ENCODE results near the gene CDK19.
"Not testable (repeated sequence)": the region's sequence is repeated elsewhere in the genome, so short reads cannot be mapped to it uniquely, and the experiment has no call there.

CDK19 gene

GRCh38 chr6:110620065-110620464, 195.2 kb downstream of the CDK19 start:
- DNase-seq (ENCODE audit: low read depth): no peak

DNA sequence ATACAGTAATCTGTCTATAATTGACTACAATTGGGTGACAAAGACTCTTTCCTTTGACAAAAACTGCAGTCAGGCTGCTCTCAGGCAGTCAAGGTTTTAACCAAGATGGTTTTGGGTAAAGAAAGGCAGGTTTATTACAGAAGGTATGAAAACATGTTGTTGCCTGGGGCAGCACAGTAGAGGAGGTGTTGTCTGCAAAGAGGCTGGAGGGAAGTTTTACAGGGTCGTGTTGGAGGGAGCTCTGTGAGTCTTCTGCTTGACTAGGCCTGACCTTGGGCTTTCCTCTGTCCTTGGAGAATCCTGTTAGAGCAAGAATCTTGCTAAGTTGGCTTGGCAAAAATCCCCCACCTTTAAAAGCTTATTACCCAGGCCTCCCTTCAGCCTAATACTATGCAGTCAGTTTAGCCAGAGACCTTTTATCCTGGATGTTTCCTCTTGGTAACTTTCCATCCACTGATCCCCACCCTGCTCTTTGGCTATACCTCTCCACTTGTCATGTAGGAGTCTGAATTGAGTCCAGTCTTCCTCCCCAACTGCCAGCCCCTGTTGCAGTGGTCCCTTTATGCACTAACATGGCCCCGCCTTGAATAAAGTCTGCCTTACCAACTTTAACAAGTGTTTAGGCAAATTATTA, 195.9 kb downstream of the CDK19 start:
- DNase-seq (ENCODE audit: low read depth): no peak

DNA sequence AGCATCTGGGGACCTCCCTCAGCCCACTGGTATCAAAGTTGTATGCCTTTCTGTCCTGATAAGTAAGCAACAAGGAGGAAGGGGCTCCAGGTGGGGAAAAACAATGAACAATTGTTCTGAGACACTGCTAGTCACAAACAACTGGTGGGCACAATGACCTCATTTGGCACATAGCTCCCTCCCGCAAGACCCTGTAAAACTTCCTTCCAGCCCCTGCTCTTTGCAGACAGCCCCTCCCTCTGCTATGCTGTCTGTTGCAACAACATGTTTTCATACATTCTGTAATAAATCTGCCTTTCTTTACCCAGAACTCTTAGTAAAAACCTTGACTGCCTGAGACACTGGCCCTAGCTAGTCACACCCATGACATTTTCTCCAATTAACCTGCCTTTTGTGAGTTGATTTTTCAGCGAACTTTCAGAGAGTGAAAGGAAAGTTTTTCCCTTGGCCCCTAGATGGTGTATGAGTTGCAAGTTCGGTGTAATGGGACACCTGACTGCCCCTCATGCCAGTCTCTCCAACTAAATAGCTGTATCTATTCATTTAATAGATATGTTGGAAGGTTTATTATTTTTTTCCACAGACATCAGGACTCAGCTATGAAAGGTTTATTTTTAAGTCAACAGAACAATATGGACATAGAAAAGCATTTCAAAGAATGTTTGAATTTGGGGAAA, 196.5 kb downstream of the CDK19 start:
- DNase-seq (ENCODE audit: low read depth): peak; percentile 16

- DNase-seq (ENCODE audit: low read depth): no peak
These were observed 198.2 kb downstream of the CDK19 start for GRCh38 chr6:110617057-110617456.

DNA sequence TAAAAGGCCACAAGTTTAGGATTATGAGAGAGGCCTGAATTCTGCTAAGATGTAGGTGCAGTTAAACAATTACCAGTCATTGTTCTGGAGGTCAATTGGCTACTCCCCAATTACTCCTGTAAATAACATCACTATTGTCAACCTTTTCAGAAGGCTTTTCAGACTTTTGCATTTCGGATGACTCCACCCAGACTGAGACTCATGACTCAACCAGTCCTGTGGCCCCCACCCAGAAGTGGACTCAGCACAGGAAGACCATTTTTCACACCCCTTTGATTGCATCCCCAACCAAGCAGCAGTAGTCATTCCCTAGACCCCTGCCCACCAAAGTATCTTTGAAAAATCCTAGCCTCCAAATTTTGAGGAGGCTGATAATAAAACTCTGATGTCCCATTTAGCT, 199.5 kb downstream of the CDK19 start:
- DNase-seq (ENCODE audit: low read depth): no peak

- no peak for DNase-seq (ENCODE audit: low read depth)
These were observed 200.7 kb downstream of the CDK19 start for GRCh38 chr6:110614586-110614985.

DNA sequence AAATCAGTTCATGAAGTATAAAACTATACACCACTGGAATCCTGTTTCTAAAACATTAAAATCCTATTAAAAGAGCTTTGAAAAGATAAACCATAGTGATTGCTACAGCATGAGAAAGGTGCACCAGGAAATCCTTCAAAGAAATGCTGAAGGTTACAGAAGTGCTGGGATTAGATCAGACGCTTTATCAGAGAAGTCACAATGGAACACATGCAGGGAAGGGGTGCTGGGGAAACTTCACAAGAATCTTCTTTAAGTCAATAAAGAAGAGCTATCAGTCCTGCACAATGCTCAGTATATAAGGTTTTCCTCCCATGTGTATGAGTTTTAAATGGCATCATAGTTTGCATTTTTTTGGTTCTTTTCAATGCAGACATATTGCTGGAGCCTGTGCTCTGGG, 201.2 kb downstream of the CDK19 start:
- DNase-seq (ENCODE audit: low read depth): no peak

DNA sequence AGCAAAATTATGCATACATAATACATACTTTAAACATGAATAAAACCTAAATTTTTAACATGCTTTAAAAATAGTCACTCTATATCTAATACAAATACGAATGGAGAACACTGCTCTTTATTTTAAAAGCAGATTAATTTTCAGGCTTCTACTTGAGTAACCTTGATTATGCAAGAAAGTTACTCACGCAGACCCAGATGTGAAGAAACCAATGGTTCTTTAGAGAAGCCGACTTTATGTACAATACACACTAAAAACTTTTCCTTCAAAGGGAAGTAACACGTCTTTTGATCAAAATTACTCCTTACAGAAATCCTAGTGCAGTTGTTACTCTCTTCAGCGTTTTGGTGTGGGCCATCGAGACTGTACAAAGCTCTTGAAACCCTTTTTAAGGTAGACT, 201.9 kb downstream of the CDK19 start:
- DNase-seq (ENCODE audit: low read depth): no peak

DNA sequence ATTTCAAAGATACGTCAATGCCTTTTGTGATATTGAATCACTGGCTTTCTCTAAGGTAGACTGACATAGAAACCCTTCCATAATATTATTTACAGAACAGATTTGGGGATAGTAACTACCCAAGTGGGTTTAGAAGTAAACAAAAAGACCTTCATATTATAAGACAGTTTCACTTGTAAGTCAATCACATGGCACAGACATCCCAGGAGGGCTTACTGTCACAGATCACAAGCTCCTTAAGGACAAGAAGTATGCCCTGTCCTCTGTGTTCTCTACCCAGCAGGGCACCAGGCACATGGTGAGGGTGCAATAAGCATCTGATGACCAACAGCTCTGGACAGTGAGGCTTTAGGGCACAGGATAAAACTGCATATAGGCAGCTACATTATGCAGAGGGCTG, 203.0 kb downstream of the CDK19 start:
- no peak for DNase-seq (ENCODE audit: low read depth)

- no peak for DNase-seq (ENCODE audit: low read depth)
These were observed 206.2 kb downstream of the CDK19 start for GRCh38 chr6:110609101-110609500.

DNA sequence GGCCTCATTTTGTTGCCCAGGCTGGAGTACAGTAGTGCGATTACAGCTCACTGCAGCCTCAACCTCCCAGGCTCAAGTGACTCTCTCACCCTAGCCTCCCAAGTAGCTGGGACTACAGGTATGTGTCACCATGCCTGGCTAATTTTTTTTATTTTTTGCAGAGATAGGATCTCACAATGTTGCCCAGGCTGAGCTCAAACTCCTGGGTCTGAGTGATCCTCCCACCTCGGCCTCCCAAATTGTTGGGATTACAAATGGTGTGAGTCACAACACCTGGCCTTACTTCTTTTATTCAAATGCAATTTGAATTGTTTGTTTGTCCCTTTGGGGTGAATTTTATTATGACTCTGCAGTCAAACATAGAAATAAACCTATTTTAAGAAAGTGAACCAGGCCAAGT, 207.1 kb downstream of the CDK19 start:
- no peak for DNase-seq (ENCODE audit: low read depth)

GRCh38 chr6:110606151-110606550, 209.1 kb downstream of the CDK19 start:
- DNase-seq (ENCODE audit: low read depth): no peak

DNA sequence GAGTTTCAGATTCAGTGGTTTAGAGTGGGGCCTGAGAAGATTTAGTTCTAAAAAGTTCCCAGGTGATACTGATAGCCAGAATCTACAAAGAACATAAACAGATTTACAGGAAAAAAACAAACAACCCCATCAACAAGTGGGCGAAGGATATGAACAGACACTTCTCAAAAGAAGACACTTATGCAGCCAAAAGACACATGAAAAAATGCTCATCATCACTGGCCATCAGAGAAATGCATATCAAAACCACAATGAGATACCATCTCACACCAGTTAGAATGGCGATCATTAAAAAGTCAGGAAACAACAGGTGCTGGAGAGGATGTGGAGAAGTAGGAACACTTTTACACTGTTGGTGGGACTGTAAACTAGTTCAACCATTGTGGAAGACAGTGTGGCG, 214.6 kb downstream of the CDK19 start:
- not testable (repeated sequence) for DNase-seq (ENCODE audit: low read depth)

GRCh38 chr6:110597761-110598160, 217.5 kb downstream of the CDK19 start:
- no peak for DNase-seq (ENCODE audit: low read depth)

GRCh38 chr6:110596354-110596753, 218.9 kb downstream of the CDK19 start:
- DNase-seq (ENCODE audit: low read depth): no peak

DNA sequence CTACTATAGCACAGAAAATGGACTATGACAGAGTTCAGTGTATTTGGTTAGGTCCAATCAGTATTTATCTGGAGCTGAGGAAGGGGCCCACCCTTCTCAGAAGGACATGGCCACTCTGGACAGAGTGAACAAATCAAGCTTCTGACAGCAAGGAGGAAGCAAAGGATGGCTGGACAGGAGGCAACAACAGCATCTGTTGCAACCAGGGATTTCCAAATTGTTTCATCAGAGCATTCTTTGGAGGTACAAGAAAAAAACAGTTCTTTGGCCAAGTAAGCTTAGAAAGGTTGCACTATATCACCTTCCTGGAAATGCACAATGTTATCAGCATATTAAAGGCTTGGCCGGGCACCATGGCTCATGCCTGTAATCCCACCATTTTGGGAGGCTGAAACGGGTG, 220.2 kb downstream of the CDK19 start:
- no peak for DNase-seq (ENCODE audit: low read depth)

GRCh38 chr6:110593637-110594036, 221.6 kb downstream of the CDK19 start:
- DNase-seq (ENCODE audit: low read depth): no peak

DNA sequence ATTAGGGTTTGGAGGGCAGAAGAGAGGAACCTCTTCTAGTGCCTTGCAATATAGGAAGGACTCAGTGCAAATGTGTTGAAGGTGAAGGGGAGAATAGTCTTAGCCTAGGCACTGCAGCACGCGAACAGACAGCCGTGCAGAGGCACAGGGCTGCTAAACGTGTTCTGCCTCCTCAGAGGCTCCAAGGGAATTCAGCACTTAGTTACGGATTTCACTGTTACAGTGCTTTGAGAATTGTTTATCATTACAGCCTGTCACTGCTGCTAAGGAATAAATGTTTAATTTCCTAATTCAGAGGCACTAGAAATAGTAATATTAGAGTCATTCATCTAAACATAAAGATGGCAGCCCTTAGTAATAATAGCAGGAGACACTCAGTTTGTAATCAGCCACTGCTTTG, 222.5 kb downstream of the CDK19 start:
- no peak for DNase-seq (ENCODE audit: low read depth)

DNA sequence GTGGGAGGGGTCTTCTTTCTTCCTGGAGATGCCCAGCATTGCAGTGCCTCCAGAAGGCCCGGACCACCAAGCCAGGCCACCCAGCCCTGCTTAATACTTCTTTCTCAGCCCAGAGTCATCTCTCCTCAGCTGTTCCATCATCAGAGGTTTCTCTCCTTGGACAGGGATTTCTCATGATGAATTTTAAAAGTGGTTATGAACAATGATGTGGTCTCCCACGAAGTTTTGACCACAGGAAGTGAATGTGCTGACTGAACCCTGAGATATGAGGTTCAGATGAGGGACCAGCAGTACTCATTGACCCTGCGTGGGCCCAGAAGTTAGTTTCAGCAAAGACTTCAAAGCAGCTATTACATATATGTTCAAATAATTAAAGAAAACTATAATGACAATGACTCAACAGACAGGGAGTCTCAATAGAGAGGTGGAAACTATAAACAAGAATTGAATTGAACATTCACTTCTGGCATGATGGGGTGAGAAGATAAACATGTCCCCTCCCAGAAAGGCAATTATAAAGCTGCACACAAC, 224.4 kb downstream of the CDK19 start:
- DNase-seq (ENCODE audit: low read depth): peak; percentile 80

GRCh38 chr6:110589865-110590513, 225.3 kb downstream of the CDK19 start:
- DNase-seq (ENCODE audit: low read depth): no peak

DNA sequence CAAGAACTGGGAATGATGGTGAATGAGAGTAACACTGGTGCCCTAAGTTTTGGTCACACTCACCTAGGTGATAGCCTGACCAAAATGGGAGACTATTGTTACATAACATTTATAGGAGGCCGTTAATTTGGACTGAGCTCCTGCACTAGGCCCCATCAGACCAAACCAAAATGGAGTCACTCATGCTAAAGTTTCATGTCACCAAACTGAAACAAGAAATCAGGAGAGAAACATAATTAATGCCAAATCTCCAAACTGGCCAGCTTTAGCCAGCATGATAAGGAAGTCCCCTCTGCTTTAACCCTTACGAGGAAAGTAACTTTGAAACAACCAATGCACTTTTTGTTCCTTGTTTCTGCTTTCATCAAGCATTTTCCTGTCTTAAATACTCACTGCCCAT, 227.9 kb downstream of the CDK19 start:
- DNase-seq (ENCODE audit: low read depth): no peak

DNA sequence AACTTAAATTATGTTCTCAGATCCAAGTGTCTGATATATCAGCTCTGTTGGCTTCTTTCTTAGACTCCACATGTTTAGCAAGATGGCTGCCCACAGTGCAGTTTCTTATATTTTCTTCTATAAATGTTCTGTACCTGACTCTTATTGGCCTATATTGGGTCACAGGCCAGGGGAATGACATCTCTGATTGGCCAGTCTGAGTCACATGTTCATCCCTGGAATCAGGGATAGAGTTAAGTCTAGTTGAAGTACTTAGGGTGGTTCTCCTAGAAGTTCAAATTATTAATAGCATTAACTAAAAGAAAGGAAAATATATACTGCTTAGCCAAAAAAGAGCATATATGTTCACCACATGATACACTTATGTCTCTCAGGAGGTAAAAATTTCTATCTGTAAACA, 233.6 kb downstream of the CDK19 start:
- DNase-seq (ENCODE audit: low read depth): peak; percentile 22

DNA sequence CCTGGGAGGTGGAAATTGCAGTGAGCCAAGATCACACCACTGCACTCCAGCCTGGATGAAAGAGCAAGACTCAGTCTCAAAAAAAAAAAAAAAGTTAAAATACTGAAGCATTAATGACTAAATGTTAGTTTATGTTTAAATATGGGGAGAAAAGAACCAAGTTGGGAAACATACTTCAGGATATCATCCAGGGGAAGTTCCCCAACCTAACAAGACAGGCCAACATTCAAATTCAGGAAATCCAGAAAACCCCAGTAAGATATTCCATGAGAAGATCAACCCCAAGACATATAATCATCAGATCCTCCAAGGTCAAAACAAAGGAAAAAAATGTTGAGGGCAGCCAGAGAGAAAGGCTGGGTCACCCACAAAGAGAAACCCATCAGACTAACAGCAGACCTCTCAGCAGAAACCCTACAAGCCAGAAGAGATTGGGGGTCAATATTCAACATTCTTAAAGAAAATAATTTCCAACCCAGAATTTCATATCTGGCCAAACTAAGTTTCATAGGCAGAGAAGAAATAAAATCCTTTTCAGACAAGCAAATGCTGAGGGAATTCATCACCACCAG, 237.6 kb downstream of the CDK19 start:
- not testable (repeated sequence) for DNase-seq (ENCODE audit: low read depth)

Data from ELR (cell line).